Nephron (organoid): ENCODE data around the gene SLC6A18.

Experiments used
- H3K27ac Mint-ChIP-seq, 3 experiments: 2 replicates each; pipeline ENCODE4 v1.8.0; 2020; ENCODE audit warnings: mixed read lengths in 3 of 3, mild to moderate bottlenecking in 2 of 3, moderate library complexity in 1 of 3
- H3K27me3 Mint-ChIP-seq: 2 replicates; pipeline ENCODE4 v1.8.0; 2021; ENCODE audit warnings: low read depth, mild to moderate bottlenecking, moderate library complexity, mixed read lengths
- H3K36me3 Mint-ChIP-seq: 2 replicates; pipeline ENCODE4 v1.8.0; 2020; ENCODE audit warnings: low read depth, mixed read lengths
- H3K4me1 Mint-ChIP-seq: 2 replicates; pipeline ENCODE4 v1.8.0; 2020; ENCODE audit warnings: mixed read lengths
- H3K4me3 Mint-ChIP-seq, 3 experiments: 2 replicates each; pipeline ENCODE4 v1.8.0; 2020; ENCODE audit warnings: mild to moderate bottlenecking in 3 of 3, mixed read lengths in 3 of 3, moderate library complexity in 2 of 3
- H3K9me3 Mint-ChIP-seq: 2 replicates; pipeline ENCODE4 v1.8.0; 2020; ENCODE audit warnings: mixed read lengths
- CTCF ChIP-seq, 3 experiments: fragments of 200-600 bp; sonication (generic); IDR thresholded peaks; one replicate each; pipeline ENCODE4 v1.5.0; 2021; ENCODE audit warnings: antibody characterized with exemption in 3 of 3; ENCODE audit not compliant: unreplicated experiment in 3 of 3

SLC6A18 gene

GRCh38 chr5:1188464-1188863, 36.7 kb upstream of the SLC6A18 start:
- no peaks in the 10 kb centered on the region for H3K9me3 Mint-ChIP-seq
- H3K36me3 Mint-ChIP-seq = no peaks in the 10 kb centered on the region
- no peak overlapping the region for H3K4me3 Mint-ChIP-seq
- peaks cover 21% of the 10 kb centered on the region for H3K27me3 Mint-ChIP-seq
- H3K4me1 Mint-ChIP-seq = peaks cover 18% of the 10 kb centered on the region
- peak overlapping the region in 1 of 3 experiments; percentile 54 for H3K27ac Mint-ChIP-seq
- no peak for TF ChIP-seq CTCF (IDR thresholded peaks at IDR 0.05; ENCODE audit: unreplicated experiment in 3 of 3)

GRCh38 chr5:1189269-1189668, 35.9 kb upstream of the SLC6A18 start:
- Mint-ChIP-seq H3K27me3 (peaks cover 21% of the 10 kb centered on the region), H3K4me3 (no peak overlapping the region), H3K4me1 (peaks cover 18% of the 10 kb centered on the region), H3K9me3 (no peaks in the 10 kb centered on the region), H3K36me3 (no peaks in the 10 kb centered on the region), H3K27ac (peak overlapping the region in 1 of 3 experiments; percentile 50)
- no peak for TF ChIP-seq CTCF (IDR thresholded peaks at IDR 0.05; ENCODE audit: unreplicated experiment in 3 of 3)

- Mint-ChIP-seq H3K9me3 (no peaks in the 10 kb centered on the region), H3K27ac (peak overlapping the region; percentile 39 to 93 (median 88)), H3K4me1 (peaks cover 18% of the 10 kb centered on the region), H3K27me3 (peaks cover 26% of the 10 kb centered on the region), H3K36me3 (no peaks in the 10 kb centered on the region), H3K4me3 (no peak overlapping the region)
- no peak for TF ChIP-seq CTCF (IDR thresholded peaks at IDR 0.05; ENCODE audit: unreplicated experiment in 3 of 3)
Observed at GRCh38 chr5:1190278-1190677, 34.9 kb upstream of the SLC6A18 start.

GRCh38 chr5:1190837-1191239, 34.3 kb upstream of the SLC6A18 start:
- Mint-ChIP-seq H3K36me3 (no peaks in the 10 kb centered on the region), H3K27ac (peak overlapping the region; percentile 39 to 93 (median 88)), H3K27me3 (peaks cover 26% of the 10 kb centered on the region), H3K9me3 (no peaks in the 10 kb centered on the region), H3K4me3 (peak overlapping the region in 1 of 3 experiments; percentile 6), H3K4me1 (peaks cover 15% of the 10 kb centered on the region)
- no peak for TF ChIP-seq CTCF (IDR thresholded peaks at IDR 0.05; ENCODE audit: unreplicated experiment in 3 of 3)

- Mint-ChIP-seq H3K36me3 (no peaks in the 10 kb centered on the region), H3K4me3 (no peak overlapping the region), H3K9me3 (no peaks in the 10 kb centered on the region), H3K4me1 (peaks cover 9% of the 10 kb centered on the region), H3K27me3 (peaks cover 36% of the 10 kb centered on the region), H3K27ac (no peak overlapping the region)
- TF ChIP-seq CTCF (IDR thresholded peaks at IDR 0.05; ENCODE audit: unreplicated experiment in 3 of 3) = no peak
Observed at GRCh38 chr5:1192971-1193590, 32.1 kb upstream of the SLC6A18 start.

GRCh38 chr5:1193591-1193985, 31.6 kb upstream of the SLC6A18 start:
- H3K27me3 Mint-ChIP-seq = peaks cover 36% of the 10 kb centered on the region
- H3K9me3 Mint-ChIP-seq = no peaks in the 10 kb centered on the region
- H3K4me1 Mint-ChIP-seq = peaks cover 9% of the 10 kb centered on the region
- no peaks in the 10 kb centered on the region for H3K36me3 Mint-ChIP-seq
- no peak overlapping the region for H3K27ac Mint-ChIP-seq
- no peak for TF ChIP-seq CTCF (IDR thresholded peaks at IDR 0.05; ENCODE audit: unreplicated experiment in 3 of 3)
- no peak overlapping the region for H3K4me3 Mint-ChIP-seq
